ENCODE measurements around the gene RERE.

DNA sequence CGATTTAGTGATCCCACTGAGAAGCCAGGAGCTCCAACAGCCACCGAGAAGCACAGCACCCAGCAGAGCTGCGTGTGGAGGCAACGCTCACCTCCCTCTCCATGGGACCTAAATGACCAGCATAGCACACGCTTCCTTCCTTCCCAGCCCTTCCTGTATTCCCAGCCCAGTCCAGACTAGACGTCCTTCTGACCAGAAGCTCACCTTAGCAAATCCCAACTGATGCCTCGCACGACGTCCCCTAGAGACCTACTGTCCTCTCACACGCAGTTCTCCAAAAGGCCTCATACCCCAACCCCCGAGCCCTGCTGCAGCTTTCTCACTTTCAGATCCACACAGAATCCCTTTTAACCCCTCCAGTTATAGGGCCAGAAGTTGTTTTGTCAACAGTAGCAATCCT is 367.1 kb downstream of the RERE start:
- TF ChIP-seq, protein P1, sequence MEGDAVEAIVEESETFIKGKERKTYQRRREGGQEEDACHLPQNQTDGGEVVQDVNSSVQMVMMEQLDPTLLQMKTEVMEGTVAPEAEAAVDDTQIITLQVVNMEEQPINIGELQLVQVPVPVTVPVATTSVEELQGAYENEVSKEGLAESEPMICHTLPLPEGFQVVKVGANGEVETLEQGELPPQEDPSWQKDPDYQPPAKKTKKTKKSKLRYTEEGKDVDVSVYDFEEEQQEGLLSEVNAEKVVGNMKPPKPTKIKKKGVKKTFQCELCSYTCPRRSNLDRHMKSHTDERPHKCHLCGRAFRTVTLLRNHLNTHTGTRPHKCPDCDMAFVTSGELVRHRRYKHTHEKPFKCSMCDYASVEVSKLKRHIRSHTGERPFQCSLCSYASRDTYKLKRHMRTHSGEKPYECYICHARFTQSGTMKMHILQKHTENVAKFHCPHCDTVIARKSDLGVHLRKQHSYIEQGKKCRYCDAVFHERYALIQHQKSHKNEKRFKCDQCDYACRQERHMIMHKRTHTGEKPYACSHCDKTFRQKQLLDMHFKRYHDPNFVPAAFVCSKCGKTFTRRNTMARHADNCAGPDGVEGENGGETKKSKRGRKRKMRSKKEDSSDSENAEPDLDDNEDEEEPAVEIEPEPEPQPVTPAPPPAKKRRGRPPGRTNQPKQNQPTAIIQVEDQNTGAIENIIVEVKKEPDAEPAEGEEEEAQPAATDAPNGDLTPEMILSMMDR (conservative IDR thresholded peaks at IDR 0.05; ENCODE audit: low read depth in 2 of 2): no peak
- no peak for TF ChIP-seq EZH2 (IDR thresholded peaks at IDR 0.05; ENCODE audit: low read depth, unreplicated experiment)
- TF ChIP-seq JUNB (IDR thresholded peaks at IDR 0.05; ENCODE audit: unreplicated experiment): no peak
- TF ChIP-seq CREB1 (CRISPR knock-in tag; IDR thresholded peaks at IDR 0.05; ENCODE audit: low read depth): no peak
- no peak for TF ChIP-seq POLR2AphosphoS5 (IDR thresholded peaks at IDR 0.05; ENCODE audit: low read depth)
- TF ChIP-seq, protein P2, sequence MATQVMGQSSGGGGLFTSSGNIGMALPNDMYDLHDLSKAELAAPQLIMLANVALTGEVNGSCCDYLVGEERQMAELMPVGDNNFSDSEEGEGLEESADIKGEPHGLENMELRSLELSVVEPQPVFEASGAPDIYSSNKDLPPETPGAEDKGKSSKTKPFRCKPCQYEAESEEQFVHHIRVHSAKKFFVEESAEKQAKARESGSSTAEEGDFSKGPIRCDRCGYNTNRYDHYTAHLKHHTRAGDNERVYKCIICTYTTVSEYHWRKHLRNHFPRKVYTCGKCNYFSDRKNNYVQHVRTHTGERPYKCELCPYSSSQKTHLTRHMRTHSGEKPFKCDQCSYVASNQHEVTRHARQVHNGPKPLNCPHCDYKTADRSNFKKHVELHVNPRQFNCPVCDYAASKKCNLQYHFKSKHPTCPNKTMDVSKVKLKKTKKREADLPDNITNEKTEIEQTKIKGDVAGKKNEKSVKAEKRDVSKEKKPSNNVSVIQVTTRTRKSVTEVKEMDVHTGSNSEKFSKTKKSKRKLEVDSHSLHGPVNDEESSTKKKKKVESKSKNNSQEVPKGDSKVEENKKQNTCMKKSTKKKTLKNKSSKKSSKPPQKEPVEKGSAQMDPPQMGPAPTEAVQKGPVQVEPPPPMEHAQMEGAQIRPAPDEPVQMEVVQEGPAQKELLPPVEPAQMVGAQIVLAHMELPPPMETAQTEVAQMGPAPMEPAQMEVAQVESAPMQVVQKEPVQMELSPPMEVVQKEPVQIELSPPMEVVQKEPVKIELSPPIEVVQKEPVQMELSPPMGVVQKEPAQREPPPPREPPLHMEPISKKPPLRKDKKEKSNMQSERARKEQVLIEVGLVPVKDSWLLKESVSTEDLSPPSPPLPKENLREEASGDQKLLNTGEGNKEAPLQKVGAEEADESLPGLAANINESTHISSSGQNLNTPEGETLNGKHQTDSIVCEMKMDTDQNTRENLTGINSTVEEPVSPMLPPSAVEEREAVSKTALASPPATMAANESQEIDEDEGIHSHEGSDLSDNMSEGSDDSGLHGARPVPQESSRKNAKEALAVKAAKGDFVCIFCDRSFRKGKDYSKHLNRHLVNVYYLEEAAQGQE (IDR thresholded peaks at IDR 0.05; ENCODE audit: unreplicated experiment): no peak
- no peak for TF ChIP-seq EZH2phosphoT487 (IDR thresholded peaks at IDR 0.05; ENCODE audit: unreplicated experiment)
- TF ChIP-seq, protein P3, sequence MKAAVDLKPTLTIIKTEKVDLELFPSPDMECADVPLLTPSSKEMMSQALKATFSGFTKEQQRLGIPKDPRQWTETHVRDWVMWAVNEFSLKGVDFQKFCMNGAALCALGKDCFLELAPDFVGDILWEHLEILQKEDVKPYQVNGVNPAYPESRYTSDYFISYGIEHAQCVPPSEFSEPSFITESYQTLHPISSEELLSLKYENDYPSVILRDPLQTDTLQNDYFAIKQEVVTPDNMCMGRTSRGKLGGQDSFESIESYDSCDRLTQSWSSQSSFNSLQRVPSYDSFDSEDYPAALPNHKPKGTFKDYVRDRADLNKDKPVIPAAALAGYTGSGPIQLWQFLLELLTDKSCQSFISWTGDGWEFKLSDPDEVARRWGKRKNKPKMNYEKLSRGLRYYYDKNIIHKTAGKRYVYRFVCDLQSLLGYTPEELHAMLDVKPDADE (IDR thresholded peaks at IDR 0.05): no peak
- TF ChIP-seq, protein P4, sequence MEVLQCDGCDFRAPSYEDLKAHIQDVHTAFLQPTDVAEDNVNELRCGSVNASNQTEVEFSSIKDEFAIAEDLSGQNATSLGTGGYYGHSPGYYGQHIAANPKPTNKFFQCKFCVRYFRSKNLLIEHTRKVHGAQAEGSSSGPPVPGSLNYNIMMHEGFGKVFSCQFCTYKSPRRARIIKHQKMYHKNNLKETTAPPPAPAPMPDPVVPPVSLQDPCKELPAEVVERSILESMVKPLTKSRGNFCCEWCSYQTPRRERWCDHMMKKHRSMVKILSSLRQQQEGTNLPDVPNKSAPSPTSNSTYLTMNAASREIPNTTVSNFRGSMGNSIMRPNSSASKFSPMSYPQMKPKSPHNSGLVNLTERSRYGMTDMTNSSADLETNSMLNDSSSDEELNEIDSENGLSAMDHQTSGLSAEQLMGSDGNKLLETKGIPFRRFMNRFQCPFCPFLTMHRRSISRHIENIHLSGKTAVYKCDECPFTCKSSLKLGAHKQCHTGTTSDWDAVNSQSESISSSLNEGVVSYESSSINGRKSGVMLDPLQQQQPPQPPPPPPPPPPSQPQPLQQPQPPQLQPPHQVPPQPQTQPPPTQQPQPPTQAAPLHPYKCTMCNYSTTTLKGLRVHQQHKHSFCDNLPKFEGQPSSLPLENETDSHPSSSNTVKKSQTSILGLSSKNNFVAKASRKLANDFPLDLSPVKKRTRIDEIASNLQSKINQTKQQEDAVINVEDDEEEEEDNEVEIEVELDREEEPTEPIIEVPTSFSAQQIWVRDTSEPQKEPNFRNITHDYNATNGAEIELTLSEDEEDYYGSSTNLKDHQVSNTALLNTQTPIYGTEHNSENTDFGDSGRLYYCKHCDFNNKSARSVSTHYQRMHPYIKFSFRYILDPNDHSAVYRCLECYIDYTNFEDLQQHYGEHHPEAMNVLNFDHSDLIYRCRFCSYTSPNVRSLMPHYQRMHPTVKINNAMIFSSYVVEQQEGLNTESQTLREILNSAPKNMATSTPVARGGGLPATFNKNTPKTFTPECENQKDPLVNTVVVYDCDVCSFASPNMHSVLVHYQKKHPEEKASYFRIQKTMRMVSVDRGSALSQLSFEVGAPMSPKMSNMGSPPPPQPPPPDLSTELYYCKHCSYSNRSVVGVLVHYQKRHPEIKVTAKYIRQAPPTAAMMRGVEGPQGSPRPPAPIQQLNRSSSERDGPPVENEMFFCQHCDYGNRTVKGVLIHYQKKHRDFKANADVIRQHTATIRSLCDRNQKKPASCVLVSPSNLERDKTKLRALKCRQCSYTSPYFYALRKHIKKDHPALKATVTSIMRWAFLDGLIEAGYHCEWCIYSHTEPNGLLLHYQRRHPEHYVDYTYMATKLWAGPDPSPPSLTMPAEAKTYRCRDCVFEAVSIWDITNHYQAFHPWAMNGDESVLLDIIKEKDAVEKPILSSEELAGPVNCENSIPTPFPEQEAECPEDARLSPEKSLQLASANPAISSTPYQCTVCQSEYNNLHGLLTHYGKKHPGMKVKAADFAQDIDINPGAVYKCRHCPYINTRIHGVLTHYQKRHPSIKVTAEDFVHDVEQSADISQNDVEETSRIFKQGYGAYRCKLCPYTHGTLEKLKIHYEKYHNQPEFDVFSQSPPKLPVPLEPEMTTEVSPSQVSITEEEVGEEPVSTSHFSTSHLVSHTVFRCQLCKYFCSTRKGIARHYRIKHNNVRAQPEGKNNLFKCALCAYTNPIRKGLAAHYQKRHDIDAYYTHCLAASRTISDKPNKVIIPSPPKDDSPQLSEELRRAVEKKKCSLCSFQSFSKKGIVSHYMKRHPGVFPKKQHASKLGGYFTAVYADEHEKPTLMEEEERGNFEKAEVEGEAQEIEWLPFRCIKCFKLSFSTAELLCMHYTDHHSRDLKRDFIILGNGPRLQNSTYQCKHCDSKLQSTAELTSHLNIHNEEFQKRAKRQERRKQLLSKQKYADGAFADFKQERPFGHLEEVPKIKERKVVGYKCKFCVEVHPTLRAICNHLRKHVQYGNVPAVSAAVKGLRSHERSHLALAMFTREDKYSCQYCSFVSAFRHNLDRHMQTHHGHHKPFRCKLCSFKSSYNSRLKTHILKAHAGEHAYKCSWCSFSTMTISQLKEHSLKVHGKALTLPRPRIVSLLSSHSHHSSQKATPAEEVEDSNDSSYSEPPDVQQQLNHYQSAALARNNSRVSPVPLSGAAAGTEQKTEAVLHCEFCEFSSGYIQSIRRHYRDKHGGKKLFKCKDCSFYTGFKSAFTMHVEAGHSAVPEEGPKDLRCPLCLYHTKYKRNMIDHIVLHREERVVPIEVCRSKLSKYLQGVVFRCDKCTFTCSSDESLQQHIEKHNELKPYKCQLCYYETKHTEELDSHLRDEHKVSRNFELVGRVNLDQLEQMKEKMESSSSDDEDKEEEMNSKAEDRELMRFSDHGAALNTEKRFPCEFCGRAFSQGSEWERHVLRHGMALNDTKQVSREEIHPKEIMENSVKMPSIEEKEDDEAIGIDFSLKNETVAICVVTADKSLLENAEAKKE (CRISPR knock-in tag; IDR thresholded peaks at IDR 0.05): no peak
- TF ChIP-seq NANOG (IDR thresholded peaks at IDR 0.05; ENCODE audit: borderline replicate concordance): no peak
- no peak for TF ChIP-seq STAT1 (IDR thresholded peaks at IDR 0.05; ENCODE audit: unreplicated experiment)
- no peak for TF ChIP-seq ZNF331 (CRISPR knock-in tag; IDR thresholded peaks at IDR 0.05; ENCODE audit: low read depth)
